ENCODE data around the gene GPSM3.
A peak's percentile ranks its signal among the peaks of the same experiment; 100 is the strongest.

The GPSM3 gene

GRCh38 chr6:32170294-32170693 is 22.1 kb downstream of the GPSM3 start:
- no peak for DNase-seq

- no peak for DNase-seq
Measured at GRCh38 chr6:32168807-32169591, 23.4 kb downstream of the GPSM3 start.

- DNase-seq = no peak
Measured at GRCh38 chr6:32168350-32168749, 24.1 kb downstream of the GPSM3 start.

- no peak for DNase-seq
Measured at GRCh38 chr6:32167761-32168262, 24.6 kb downstream of the GPSM3 start.

- DNase-seq = no peak
Measured at GRCh38 chr6:32167154-32167760, 25.2 kb downstream of the GPSM3 start.

GRCh38 chr6:32166411-32167061 is 25.9 kb downstream of the GPSM3 start:
- no peak for DNase-seq

GRCh38 chr6:32164295-32164694 is 28.1 kb downstream of the GPSM3 start, which contains the start of gene EGFL8:
Gene EGFL8, plus strand, starts transcription at chr6:32164595. Its CDS starts 1,571 bp downstream, at chr6:32166166.
- no peak for DNase-seq

- DNase-seq = no peak
Measured at GRCh38 chr6:32163559-32164258, 28.7 kb downstream of the GPSM3 start.

- DNase-seq = no peak
Measured at GRCh38 chr6:32158052-32158451, 34.4 kb downstream of the GPSM3 start.

GRCh38 chr6:32156891-32157290 is 35.6 kb downstream of the GPSM3 start:
- DNase-seq = no peak

- DNase-seq = peak; percentile 73
Measured at GRCh38 chr6:32154514-32155161, 37.8 kb downstream of the GPSM3 start.

GRCh38 chr6:32153564-32154513 is 38.6 kb downstream of the GPSM3 start, which contains the start of gene PPT2:
Gene PPT2, plus strand, starts transcription at chr6:32154141. Its CDS starts 454 bp downstream, at chr6:32154595.
- DNase-seq = peak; percentile 72

- no peak for DNase-seq
Measured at GRCh38 chr6:32152769-32153563, 39.5 kb downstream of the GPSM3 start.

- no peak for DNase-seq
Measured at GRCh38 chr6:32151863-32152768, 40.3 kb downstream of the GPSM3 start, which contains the start of gene PRRT1. Gene PRRT1, minus strand, starts transcription at chr6:32151939. Its CDS starts 112 bp downstream, at chr6:32151827.

GRCh38 chr6:32151181-32151862 is 41.1 kb downstream of the GPSM3 start:
- DNase-seq = no peak

- no peak for DNase-seq
Measured at GRCh38 chr6:32149932-32150870, 42.2 kb downstream of the GPSM3 start.

GRCh38 chr6:32149092-32149755 is 43.2 kb downstream of the GPSM3 start:
- DNase-seq = no peak
